CD4-positive, alpha-beta T cell treated with Interleukin-21 for 1 hour (primary cell): ENCODE results near the gene GRHL1.
"Not testable (repeated sequence)": the region's sequence is repeated elsewhere in the genome, so short reads cannot be mapped to it uniquely, and the experiment has no call there.

Experiments
- DNase-seq: peaks from one replicate; pipeline ENCODE4 v3.0.0-alpha.2; 2020

The GRHL1 gene

GRCh38 chr2:10012366-10012962 is 61.0 kb downstream of the GRHL1 start:
- not testable (repeated sequence) for DNase-seq

DNA sequence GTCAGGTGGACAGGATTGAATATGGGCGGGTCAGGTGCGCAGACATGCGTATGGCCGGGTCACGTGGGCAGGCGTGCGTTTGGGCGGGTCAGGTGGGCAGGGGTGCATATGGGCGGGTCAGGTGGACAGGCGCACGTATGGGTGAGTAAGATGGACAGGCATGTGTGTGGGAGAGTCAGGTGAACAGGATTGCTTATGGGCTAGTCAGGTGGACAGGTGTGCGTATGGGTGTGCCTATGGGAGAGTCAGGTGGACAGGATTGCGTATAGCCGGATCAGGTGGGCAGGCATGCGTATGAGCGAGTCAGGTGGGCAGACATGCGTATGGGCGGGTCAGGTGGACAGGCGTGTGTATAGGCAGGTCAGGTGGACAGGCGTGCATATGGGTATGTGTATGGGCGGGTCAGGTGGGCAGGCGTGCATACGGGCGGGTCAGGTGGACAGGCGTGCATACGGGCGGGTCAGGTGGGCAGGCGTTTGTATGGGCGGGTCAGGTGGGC is 61.5 kb downstream of the GRHL1 start:
- no peak for DNase-seq

- not testable (repeated sequence) for DNase-seq
Observed at GRCh38 chr2:10013651-10014417, 62.3 kb downstream of the GRHL1 start.

DNA sequence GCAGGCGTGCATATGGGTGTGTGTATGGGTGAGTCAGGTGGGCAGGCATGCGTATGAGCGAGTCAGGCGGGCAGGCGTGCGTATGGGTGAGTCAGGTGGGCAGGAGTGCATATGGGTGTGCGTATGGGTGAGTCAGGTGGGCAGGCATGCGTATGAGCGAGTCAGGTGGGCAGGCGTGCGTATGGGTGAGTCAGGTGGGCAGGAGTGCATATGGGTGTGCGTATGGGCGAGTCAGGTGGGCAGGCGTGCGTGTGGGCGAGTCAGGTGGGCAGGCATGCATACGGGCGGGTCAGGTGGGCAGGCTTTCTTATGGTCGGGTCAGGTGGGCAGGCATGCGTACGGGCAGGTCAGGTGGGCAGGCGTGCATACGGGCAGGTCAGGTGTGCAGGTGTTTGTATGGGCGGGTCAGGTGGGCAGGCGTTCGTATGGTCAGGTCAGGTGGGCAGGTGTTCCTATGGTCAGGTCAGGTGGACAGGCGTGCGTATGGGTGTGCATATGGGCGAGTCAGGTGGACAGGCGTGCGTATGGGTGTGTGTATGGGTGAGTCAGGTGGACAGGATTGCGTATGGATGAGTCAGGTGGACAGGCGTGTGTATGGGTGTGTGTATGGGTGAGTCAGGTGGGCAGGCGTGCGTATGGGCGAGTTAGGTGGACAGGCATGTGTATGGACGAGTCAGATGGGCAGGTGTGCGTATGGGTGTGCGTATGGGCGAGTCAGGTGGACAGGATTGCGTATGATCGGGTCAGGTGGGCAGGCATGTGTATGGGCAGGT is 63.1 kb downstream of the GRHL1 start:
- DNase-seq = no peak

GRCh38 chr2:10015376-10015989 is 64.0 kb downstream of the GRHL1 start:
- DNase-seq = not testable (repeated sequence)

- no peak for DNase-seq
Observed at GRCh38 chr2:10016001-10016801, 64.7 kb downstream of the GRHL1 start.

DNA sequence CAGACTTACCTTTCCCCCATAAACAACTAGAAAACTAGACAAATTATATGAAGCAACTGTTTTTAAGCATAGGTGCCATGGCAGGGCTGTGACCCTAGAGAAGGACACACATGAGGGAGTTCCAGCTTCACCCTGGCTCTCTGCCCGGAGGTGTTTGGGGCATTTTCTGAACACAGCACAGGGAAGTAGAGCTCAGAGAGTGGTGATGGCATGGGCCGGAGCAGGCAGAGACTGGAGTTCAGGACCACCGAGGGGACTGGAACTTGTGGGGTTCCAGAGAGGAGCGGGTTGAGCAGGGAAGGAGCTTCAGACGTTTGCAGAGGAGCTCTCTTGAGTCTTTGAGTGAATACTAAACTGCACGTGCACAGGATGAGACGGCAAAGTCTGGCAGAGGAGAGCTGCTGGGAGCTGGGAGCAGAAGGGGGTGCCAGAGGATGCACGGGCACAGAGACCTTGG is 65.3 kb downstream of the GRHL1 start:
- no peak for DNase-seq

DNA sequence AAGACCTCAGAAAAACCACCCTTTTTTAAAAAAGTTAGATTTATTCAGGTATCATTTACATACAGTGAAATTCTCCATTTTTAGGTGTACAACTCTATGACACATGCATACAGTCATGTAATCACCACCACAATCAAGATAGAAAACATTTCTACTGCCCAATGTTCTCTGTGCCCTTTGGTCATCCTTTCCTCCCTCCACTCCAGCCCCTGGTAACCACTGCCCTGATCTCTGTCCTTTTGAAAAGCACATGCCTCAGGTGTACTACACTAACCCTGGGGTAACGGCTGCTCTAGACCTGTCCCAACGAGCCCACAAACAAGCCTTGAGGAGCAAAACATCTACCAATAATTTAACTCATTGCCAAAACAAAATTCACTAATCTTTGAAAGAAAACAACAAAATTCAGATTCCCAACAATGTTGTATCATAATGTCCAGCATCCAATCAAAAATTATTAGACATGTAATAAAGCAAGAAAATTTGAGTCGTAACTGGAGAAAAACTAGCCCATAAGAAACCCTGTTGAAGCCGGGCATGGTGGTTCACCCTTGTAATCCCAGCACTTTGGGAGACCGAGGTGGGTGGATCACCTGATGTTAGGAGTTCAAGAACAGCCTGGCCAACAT is 65.9 kb downstream of the GRHL1 start:
- DNase-seq = no peak

DNA sequence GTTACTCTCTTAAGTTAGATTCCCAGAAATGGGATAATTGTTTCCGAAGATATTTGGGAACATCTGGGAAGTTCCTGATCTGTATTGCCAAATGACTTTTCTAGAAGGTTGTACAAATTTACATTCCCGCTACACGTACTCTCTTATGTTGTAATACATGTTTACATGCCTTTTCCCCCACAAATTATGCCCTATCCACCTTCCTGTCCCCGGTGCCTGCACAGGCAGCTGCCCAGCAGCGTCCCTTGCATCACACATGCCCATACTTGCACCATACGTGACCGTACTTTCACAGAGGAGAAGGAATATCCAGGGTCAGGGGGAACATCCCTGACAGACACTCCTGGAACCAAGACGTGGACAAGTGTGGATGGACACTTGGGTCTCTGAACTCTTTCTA is 67.7 kb downstream of the GRHL1 start:
- no peak for DNase-seq

DNA sequence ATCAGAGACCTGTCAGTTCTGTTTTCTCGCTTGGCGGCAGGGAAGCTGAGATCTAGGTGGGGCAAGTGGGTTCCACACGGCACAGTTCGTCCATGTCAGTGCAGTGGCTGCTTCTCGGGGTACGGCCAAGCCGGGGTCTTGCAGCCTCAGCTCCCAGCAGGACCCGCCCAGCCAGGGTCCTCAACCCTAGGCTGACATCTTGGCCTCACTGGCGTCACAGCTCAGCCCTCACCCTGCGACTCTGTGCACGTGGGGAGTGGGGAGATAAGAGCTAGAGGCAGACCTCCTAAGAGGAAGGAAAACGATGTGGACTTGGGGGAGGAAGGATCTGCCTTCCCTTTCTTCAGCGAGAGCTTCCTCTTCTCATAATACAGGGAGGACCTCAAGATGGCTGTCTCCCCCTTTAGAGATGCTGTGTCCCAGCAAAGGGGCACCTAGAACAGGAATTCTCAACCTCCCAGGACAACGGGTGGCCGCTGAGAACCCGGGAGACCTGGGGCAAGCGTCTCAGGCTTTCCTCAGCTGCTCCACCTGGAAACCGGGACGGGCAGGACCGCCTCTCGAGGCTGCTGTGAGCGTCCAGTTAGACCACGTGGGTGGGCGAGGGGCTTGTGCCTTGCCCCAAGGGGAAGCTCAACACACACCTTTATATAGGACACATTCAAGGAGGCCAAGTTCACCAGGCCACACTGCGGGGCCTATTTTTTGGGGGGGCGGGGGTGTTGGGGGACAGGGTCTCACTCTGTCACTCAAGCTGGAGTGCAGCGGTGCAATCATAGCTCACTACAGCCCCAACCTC is 68.3 kb downstream of the GRHL1 start:
- DNase-seq = no peak

DNA sequence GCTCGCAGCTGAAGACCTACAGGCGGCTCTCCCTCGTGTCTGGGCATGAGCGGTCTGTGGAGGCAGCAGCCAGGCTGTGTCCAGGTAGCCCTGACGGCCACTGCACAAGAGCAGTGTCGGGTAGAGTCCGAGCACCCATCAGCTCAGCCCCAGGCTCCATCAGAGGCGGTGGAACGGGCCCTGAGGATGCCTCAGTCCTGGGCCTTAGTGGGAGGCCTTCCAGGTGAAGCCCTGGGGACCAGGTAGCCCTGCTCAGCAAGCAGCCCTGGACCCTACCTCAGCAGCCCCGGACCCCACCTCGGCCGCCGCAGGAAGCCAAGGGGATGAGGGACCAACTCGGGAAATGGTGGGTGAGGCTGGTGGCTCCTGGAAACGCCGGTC is 70.5 kb downstream of the GRHL1 start:
- no peak for DNase-seq

- no peak for DNase-seq
Observed at GRCh38 chr2:10022445-10022844, 71.0 kb downstream of the GRHL1 start.

GRCh38 chr2:10022966-10023662 is 71.6 kb downstream of the GRHL1 start:
- DNase-seq = no peak

DNA sequence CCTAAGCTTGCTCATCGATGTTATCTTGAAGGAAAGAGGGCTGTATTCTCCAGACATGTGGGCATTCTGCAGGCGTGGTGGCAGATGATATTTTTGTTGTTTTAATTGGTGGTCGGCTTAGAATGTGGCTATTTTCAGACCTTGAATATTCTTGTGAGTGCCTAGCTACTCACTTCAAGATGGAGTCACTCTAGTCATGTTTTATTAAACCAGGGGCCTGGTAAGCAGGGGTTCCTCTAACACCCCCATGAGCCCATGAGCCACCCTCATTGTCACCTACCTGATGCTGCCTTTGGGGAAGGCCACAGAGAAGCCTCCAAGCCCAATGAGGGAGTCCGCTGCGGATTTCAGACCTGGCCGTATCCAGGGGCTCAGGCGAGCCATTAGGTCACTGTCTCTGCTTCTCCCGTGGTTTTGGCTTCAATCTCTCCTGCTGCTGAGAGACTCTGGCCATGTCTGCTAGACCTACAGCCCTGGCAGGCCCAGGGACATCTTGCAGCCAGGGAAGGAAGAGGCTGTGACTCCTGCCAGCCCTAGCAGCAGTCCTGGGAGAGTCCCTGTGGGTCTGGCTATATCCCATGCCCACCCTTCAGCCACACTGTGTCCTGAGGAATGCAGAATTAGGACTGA is 75.6 kb downstream of the GRHL1 start:
- DNase-seq = no peak

- no peak for DNase-seq
Observed at GRCh38 chr2:10027660-10028330, 76.3 kb downstream of the GRHL1 start.

GRCh38 chr2:10028407-10028987 is 77.0 kb downstream of the GRHL1 start:
- no peak for DNase-seq

GRCh38 chr2:10028988-10029874 is 77.7 kb downstream of the GRHL1 start:
- peak; percentile 77 for DNase-seq

DNA sequence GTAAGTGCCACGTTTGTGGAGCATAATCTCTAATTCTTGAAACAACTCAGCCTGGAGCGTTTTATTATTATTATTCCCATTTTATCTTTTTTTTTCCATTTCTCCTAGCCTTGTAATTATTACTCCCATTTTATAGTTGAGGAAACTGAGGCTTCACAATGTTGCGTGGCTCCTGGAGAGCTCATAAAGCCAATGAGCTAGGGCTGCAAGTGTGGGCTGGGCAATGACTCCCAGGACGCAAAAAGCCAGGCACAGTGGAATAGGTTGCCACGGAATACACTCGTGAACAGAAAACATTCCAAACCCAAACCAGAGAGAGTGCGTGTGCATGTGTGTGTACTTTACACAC is 78.4 kb downstream of the GRHL1 start:
- DNase-seq = no peak
